GM10248 (cell line): ENCODE data around the gene MPP4.

Experiments used
- CTCF ChIA-PET: fragments of 300-600 bp; sonication (Branson Sonifier 250); formaldehyde crosslinking; extraction: SDS; loops from one replicate; lab custom pipeline; 2021; ENCODE audit warnings: antibody characterized with exemption; lab: Yijun Ruan, JAX
- POLR2A ChIA-PET: fragments of 350-650 bp; sonication (Branson Sonifier 250); formaldehyde crosslinking; extraction: SDS; loops from one replicate; lab custom pipeline; 2020; ENCODE audit warnings: antibody characterized with exemption; lab: Yijun Ruan, JAX
- DNase-seq: peaks from one replicate; pipeline ENCODE4 v3.0.0; 2012; ENCODE audit errors: extremely low spot score
- CTCF ChIP-seq: IDR thresholded peaks from 2 replicates; pipeline ENCODE4 v1.5.1; 2012; ENCODE audit warnings: mild to moderate bottlenecking, low read depth; ENCODE audit errors: extremely low read depth, missing control alignments, control extremely low read depth

Gene MPP4

DNA sequence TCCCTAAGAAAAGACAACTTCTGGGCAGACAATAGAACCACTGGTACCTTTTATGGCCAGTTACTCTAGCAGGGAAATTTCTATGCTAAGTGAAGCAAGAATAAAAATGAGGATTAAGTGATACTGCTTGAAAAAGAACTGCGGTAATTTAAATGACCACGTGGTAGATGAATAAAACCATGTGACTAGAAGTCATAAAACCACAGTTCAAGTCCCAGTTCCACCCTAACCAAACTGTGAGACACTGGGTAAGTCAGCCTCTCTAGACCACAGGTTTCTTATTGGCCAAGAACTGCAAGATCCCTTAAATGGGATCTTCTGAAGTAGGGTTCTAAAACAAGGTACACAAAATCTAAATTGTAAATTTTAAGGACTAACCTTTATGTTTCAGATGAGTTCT is 67.9 kb downstream of the MPP4 start:
- DNase-seq, result no peak
- ChIA-PET CTCF (interaction anchor here (1.7 kb wide), 1 partner anchor 7 kb away, joined by 5 read pairs; no protein-coding TSS in a partner anchor), POLR2A (no interaction called here)
- no peak for TF ChIP-seq CTCF

GRCh38 chr2:201628545-201628944 is 69.9 kb downstream of the MPP4 start:
- POLR2A ChIA-PET, result no interaction called here
- TF ChIP-seq CTCF, result no peak
- no peak for DNase-seq
- CTCF ChIA-PET, result no interaction called here

DNA sequence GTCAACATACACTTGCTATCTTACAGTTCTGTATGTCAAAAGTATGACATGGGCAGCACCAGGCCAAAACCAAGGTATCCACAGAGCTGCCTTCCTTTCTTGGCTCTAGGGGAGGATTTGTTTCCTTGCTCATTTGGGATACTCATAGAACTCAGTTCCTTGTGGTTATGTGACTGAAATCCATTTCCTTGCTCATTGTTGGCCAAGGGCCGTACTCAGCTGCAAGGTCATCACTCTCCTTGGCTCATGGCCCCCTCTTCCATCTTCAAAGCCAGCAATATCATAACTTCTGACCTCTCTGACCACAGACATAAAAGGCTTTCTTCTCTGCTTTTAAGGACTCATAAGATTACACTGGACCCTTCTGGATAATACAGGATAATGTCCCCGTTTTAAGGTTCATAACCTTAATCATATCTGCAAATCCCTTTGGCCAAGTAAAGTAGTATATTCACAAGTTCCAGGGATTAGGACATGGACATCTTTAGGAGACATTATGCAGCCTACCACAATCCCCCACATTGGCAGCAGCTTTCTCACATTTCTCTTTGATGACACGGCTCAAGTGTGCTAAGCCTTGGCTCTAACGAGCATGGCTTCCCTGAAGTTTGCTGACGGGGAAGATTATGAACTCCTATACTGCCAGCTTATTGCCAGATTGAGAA is 76.0 kb downstream of the MPP4 start:
- CTCF ChIA-PET, result interaction anchor here (0.9 to 2.1 kb wide), 4 partner anchors 10 to 259 kb away, joined by 3 to 13 read pairs (median 4); no protein-coding TSS in a partner anchor
- POLR2A ChIA-PET, result no interaction called here
- TF ChIP-seq CTCF, result no peak
- DNase-seq, result no peak

GRCh38 chr2:201621293-201621999 is 77.0 kb downstream of the MPP4 start:
- POLR2A ChIA-PET, result no interaction called here
- DNase-seq, result no peak
- CTCF ChIA-PET, result interaction anchor here (0.9 kb wide), 1 partner anchor 9 kb away, joined by 5 read pairs; no protein-coding TSS in a partner anchor
- no peak for TF ChIP-seq CTCF

DNA sequence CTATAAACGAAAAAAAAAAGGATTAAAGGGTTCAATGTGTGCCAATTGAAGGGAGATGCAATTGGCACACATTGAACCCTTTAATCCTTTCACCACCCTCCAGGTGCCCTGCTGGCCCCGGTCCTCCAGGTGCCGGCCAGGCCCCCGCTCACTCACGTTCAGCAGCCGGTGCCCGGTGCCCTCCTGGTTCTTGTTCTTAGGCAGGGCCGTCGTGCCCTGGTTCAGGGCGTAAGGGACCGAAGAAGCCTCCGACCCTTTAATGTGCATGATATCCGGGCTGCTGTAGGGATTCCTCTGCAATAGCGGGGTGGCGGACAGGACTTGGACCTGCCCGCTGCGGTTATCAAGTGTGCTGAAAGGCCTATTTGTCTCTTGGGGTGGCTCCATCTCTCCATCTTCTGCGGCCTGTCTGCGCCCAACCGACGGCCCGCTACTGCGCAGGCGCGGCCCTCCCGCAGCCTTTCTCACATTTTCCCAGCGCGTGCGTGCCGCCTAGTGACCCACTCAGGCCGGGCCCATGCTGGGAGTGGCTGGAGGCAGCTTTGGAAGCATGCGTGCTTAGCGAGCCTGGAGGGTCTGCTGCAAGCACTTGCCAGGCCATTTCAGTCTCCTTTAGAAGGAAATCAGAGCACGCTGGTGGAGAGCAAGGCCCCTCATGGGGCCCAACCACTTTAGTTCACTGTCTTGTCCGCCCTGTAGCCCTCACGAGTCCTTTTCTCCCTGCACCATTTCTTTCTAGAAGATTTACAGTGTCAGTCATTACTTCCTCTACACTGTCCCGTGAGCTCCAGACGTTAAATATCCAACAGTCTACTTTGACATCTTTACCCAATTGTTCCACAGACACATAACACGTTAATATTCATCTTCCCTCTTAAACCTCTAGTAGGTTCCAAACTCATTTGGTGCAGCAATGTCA is 79.4 kb downstream of the MPP4 start:
- TF ChIP-seq CTCF, result peak; percentile 8
- CTCF ChIA-PET, result no interaction called here
- DNase-seq, result peak; percentile 27
- POLR2A ChIA-PET, result interaction anchor here (0.6 kb wide), 1 partner anchor 1669 kb away, joined by 3 read pairs; no protein-coding TSS in a partner anchor

GRCh38 chr2:201608021-201608420 is 90.4 kb downstream of the MPP4 start:
- ChIA-PET CTCF (no interaction called here), POLR2A (no interaction called here)
- TF ChIP-seq CTCF, result no peak
- no peak for DNase-seq
